Astrocyte (in vitro differentiated cells and primary cell): ENCODE measurements around the gene CDX2.

Source experiments
- CTCF ChIP-seq: IDR thresholded peaks from 2 replicates; pipeline ENCODE4 v1.5.1; 2011; ENCODE audit warnings: low read depth, mild to moderate bottlenecking, inconsistent platforms, low read length, moderate library complexity; ENCODE audit not compliant: insufficient read depth
- EZH2 ChIP-seq: IDR thresholded peaks from 2 replicates; pipeline ENCODE4 v1.6.1; 2012; ENCODE audit warnings: mild to moderate bottlenecking, low read length, inconsistent platforms; ENCODE audit not compliant: insufficient read depth

- TF ChIP-seq CTCF (no peak), EZH2 (no peak)
These were observed 14.0 kb downstream of the CDX2 start for GRCh38 chr13:27955014-27955591.
